HS-27A (cell line): ENCODE results near the gene KDM3A.

ENCODE experiments used
- DNase-seq: peaks from one replicate; pipeline ENCODE4 v3.0.0-alpha.2; 2012; ENCODE audit warnings: low read depth, missing footprints

KDM3A gene

DNA sequence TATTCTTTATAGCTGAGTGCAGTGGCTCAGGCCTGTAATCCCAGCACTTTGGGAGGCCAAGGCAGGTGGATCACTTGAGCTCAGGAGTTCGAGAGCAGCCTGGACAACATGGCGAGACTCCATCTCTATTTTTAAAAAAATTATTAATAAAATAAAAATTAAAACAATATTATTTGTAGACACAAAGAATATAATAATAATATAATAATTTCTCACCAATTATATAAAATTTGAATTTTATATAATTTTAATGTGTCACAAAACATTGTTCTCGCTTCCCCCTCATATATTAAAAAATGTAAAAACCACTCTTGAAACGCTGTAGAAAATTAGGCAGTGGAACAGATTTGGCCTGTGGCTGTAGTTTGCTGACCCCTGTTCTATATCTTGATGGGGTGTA lies 5.6 kb upstream of the KDM3A start:
- DNase-seq = no peak

DNA sequence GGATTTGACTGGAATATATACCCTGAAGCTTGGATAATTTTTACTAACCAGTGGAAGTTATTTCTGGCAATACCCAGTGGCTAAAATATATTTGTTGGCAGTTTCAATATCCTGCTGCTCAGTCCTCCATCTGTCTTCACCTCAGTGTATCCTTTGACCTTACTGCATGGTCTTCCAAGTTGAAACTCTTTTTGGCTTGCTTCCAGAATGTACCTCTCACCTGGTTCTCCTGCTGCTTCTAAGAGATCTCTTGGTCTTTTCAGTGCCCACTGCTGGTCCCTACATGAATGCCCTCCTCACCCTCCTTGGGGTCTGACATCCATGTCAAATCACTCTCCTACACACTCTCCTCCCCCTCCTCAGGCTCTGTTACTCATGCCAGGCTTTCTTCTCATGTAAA lies 4.8 kb upstream of the KDM3A start:
- no peak for DNase-seq

DNA sequence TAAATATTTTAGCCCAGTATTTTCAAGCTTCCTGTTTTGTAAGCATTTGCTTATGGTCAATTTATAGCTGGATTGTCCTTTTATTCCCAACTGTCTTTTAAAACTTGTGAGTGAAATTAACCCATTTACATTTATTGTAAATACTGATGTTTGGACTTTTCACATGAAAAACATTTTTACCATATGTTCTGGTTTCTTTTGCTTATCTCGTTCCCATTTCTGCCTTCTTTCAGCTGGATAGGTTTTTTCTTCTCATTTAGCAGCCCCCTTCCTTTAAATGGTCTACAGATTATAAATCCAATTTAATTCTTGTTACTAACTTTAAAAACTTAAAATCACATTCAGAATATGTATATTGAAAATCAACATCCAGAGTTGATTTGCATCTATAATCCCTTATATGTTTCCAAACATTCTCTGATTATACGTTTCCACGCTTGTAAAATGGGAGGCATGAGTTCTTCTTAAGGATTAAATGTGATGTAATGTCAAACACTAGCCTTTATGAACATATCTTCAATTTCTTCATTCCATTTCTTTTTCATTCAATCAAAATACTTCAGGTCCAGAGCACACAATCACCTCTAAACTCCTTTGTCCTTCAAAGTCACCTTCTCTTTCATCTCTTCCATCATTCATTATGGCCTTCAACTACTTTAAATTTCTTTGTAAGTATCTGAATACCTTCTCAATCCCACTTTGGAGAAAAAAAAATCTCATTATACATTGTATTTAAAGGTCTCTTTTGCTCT lies 1.1 kb upstream of the KDM3A start:
- DNase-seq = no peak

DNA sequence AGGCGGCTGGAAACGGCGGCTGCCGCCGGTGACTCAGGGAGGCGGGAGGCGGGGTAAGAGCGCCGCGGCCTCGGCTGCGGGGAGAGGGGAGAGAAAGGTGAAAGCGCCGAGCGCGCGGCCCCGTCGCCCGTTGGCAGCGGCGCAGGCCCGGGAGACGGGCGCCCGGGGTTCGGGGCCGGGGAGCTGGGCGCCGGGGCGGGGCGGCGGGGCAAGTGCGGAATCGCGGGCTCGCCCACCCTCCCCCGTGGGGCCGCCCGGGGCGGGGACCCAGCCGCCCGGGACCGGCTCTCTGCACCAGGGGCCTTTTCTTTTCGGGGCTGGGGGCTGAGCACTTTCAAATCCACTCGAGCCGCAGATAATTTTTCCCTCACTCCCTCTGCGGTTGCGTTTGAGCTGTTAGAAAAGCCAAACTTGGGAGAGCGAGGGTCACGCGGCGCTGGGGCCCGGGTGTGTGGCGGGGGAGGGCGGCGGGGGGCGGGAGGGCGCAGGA lies 266 bp downstream of the KDM3A start:
- DNase-seq = no peak

DNA sequence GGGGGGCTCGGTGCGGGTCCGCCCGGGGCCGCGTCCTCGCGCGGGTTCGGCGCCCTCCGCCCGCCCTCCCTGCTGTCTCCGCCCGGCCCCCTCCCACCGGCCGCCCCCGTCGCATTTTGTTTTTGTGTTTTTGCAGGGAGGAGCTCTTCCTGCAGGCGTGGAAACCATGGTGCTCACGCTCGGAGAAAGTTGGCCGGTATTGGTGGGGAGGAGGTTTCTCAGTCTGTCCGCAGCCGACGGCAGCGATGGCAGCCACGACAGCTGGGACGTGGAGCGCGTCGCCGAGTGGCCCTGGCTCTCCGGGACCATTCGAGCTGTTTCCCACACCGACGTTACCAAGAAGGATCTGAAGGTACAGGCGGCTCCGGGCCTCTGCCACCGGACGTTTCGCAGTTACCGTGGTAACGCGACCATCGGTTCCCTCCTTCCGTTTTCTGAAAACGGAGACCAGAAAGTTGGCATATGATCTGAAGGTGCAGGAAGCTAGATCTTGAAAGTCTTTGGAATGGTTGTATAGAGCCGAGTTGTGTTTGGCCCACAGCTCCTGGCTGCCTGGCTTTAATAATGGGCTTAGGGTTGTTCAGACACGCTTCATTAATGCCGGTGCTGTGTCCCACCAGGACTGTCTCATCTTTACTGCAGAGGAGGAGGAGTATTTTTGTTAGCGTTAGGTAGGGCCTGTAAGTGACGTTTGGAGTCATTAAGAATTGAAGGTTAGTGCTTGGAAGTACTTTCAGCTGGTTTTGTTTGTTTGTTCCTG lies 891 bp downstream of the KDM3A start:
- no peak for DNase-seq

DNA sequence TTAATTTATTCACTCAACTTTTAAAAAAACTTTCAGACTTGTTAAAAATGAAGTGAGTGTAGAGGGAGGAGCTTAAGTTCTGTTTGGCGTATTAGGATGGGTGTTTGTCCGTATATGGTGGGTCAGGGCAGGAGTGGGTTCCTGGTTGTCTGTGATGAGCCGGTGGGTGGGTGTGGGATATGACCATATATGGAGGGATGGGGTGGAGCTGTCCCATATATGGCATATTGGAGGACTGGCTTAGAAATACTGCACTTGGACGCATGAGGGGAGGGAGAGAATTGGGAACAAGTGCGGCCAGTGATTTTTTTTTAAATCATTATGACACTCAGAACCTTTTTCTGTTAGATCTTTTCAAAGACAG lies 1.5 kb downstream of the KDM3A start:
- peak; percentile 43 for DNase-seq

DNA sequence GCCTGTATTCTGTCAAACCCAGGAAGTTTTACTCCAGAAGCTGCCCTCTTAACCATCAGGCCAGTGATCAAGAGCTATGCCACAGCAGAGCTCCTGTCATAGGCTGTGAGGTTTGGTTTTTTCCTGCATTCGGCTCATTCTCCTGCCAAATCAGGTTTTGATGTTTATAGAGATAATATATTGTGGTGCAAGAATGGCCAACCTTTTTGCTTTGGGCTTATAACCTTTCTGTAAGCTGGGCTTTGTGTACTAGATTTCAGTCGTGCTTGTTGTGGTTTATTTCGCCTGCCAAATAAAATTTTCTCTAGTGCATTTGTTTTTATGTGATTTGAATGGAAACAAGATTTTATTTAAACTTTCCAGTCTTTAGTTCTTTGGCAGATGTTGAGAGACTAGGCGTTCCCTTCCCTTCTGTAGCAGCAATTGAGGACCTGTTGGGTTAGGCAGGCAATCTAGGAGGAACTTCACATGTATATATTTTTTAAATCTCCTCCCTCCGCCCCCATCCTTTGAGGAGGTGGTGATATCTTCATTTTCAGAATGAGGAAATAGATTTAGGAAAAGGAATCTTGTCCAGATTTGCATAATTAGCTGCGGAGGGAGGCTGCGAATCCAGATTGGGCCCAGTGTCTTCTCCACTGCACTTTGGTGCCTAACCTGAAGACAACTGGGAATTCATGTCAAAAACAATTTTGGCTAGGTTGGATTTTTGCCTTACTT lies 2.6 kb downstream of the KDM3A start:
- no peak for DNase-seq

DNA sequence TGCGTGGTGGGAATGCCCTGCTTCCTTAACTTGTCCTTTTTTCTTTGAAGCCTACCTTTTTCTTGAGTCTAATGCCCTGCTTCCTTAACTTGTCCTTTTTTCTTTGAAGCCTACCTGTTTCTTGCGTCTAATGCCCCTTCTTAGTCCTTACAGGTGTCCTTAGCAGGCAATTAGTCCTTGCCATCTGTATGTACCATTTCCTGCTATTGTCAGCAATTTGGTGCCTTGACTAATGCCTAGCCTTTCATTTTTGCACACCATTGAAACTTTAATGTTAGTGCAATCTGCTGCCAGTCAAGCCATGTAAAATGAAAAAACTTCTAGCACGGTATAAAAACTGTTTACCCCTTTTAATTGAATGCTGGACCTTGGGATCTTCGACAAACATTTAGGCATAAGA lies 4.3 kb downstream of the KDM3A start:
- DNase-seq = no peak

DNA sequence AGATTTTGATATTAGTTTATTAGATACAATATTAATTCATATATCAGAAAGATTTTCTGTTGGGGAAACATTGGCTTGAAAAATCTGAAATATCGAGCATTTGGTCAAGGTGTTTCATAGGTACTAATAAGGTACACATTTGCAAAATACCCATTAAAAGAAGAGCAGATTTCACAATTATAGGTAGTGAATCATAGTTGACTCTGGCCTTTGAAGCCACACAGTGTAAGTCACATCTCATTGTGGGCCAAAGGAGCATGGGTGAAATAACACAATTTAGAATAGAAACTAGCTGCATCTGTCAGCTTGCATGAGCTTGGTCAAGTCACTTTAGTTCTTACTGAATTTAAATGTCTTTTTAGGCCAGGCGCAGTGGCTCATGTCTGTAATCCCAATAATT lies 4.9 kb downstream of the KDM3A start:
- DNase-seq = no peak

DNA sequence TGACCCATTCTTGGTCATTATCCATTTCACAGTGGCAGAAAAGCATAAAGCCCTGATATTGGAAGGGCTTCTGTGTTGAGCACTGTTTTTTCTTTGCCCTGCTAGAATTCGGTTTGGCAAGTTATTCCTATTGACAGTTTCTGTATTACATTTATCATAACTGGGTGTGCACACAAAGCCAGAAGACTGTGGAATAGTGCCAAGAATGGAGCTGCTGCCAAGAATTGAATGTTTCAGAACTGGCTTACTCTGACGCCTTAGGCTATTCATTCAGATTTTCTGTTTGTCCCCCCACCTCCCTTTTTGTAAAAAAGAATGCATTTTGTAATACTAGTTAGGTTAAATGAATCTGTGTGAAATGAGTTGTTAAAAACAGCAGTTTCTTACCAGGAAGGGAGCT lies 12.7 kb downstream of the KDM3A start:
- no peak for DNase-seq

DNA sequence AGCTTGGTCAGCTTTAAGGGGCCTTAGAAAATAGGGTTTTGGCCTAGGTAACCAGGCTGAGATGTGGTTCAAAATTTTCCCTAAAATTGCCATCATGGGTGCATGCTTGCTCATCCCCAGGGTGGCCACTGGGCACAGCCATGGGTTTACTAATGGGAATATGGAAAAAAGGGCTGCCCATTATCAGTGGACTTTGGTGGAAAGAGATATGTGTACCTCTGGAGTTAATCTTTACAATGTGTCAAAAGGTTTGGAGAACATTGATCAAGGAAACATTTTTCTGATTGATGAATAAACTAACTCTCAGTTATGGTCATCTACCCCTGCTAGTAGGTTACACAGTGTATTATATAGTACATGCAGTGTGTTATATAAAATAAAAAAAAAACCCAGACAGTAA lies 13.1 kb downstream of the KDM3A start:
- no peak for DNase-seq

DNA sequence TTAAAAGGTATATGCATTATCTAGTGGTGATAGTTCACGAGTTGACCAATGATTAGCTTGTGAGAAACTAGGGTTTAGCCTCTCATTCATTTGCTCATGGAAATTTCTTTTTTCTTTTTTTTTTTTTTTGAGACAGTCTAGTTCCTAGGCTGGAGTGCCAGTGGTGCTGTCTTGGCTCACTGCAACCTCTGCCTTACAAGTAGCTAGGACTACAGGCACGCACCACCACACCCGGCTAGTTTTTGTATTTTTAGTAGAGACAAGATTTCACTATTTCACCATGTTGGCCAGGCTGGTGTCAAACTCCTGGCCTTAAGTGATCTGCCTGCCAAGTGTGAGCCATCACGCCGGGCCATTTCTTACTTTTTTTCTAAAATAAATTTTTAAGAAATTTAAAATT lies 14.0 kb downstream of the KDM3A start:
- DNase-seq = no peak

DNA sequence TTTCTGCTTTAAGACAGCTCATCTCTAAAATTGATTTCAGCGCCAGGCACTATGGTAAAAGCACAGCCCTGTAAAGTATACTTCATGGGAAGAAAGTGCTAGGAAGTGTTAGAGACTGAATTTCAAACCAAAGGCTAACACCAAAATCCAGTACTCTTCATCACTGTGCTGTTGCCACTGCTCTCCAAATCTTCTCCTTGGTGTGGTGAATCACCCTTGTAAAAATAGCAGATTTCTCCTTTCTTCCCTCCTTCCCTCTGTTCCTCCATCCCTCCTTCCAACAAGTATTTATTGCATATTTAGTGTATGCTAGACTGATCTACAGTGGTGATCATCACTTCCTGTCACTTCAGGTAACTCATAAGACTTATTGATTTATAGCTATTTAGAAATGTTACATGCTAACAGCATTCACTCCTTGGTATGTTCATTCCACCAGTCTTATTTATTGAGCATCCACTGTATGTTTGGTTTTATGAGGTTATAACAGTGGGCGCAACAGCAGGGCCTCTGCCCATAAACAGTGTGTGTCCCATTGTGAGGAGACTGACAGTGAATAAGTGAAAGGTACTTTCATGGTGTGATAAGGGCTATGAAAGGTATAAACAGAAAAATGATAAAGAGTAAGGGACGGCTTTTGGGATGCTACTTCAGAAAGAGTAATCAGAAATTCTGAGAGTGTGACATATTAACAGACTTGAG lies 20.0 kb downstream of the KDM3A start:
- no peak for DNase-seq

DNA sequence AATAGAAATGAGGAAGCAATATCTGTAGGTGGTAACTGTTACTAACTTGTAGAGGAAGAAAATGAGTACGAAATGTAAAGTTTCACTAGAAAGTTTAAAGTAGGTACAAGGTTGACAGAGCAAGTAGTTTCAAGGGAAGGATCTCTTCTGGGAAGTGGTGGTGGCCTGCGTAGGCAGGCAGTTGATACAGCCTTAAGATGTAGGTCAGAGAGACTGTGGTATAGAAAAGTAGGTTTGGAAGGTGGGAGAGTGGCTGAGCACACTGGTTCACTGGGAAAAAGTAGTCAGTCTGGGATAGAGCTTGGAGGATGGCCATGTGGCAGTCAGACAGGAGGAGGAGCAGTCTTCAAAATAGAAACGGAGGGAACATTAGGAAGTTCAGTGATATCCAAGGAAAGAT lies 23.5 kb downstream of the KDM3A start:
- no peak for DNase-seq

DNA sequence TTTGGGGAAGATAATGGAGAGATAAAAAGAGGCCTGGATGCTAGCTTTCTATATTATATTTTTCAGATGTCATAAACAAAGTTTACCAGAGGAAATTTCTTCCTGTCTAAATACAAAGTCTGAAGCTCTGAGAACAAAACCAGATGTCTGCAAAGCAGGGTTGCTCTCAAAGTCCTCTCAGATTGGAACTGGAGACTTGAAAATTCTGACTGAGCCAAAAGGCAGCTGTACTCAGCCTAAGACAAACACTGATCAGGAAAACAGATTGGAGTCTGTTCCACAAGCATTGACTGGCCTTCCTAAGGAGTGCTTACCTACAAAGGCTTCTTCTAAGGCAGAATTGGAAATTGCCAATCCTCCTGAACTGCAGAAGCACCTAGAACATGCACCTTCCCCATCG lies 25.1 kb downstream of the KDM3A start:
- DNase-seq = no peak

DNA sequence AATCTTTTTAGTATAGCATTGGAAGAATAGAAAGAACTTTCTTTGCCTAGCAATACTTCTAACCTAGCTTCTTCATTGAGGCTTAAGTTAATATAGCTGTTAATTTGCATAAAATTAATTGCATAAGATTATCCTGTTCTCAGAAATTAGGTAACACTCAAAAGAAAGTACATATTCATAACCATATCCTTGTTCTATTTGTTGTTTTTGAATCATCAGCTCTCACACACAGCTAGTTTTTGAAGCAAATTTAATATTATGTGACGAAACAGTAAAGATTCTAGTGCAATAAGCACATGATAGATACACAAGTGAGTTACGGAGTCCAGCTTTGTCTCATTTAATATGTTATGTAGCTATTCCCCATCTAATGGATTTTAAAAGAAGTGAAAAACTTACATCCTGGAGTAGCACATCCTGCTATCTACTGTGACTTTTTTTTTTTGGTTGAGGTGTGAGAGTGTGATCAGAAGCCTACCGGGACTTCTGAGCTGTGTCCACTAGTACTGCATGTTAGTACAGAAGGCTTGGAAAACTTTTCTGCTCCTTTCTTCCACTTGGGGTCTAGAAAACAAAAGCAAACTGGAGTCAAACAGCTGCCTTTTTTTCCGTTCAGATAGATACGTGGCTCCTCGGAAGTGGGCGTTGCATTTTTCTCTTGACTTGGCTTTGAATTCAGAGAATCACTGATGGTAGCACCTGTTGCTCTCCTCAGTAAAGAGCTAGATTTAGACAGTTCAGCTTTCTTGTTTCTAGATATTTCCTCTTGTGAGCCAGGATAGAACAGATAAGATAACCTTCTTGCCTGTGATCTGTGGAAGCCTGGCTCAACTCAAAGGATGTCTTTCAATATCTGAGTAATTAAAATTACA lies 27.2 kb downstream of the KDM3A start:
- DNase-seq = no peak

DNA sequence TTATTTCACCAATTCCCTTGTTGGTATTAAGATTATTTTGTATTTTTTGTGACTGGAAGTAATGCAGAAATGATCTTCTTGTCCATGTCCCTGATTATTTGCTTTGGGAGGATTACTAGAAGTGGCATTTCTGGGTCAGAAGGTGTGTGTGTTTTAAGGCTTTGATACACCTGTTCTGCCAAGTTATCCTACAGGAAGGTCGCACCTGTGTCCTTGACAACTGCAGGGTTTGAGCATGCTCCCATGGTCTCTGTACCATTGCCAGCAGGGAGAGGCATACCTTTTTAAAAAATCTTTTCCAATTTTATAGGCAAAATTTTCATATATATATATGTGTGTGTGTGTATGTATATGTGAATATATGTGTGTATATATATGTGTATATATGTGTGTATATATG lies 29.7 kb downstream of the KDM3A start:
- no peak for DNase-seq

DNA sequence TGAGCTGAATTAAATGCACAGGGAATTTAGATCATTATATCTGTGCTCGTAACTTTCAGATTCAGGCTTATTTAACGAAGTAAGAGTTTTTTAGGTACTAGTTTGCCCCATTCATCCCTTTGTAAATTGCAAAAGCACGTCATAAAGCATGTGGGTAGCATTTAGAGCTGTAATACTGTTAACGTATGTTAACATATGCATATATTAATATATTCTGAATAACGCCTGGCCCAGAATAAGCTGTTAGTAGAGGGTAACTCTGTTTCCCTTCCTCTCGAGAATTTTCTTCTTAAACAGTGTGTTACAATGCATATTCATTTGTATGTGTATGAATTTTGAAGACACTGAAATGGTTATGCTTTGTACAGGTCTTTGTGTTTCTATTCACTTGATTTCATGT lies 30.5 kb downstream of the KDM3A start:
- DNase-seq = no peak

DNA sequence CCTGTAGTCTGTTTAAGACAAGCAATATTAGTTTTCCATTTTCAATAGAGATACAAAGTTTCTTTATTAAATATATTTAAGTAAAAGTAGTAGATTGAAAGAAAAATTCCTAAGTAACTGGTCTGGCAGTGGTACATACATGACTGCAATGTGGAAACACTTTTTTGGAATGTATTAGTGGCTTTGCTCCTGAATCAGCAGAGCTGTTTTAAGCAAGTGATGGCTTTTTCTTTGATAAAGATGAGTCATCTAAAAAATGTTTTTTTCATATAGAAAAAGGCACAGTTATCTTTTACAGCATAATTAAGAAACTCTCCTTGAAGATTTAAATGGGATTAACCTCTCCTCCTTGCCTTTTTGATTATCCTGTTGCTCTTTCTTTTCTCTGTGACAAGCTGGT lies 34.9 kb downstream of the KDM3A start:
- no peak for DNase-seq

DNA sequence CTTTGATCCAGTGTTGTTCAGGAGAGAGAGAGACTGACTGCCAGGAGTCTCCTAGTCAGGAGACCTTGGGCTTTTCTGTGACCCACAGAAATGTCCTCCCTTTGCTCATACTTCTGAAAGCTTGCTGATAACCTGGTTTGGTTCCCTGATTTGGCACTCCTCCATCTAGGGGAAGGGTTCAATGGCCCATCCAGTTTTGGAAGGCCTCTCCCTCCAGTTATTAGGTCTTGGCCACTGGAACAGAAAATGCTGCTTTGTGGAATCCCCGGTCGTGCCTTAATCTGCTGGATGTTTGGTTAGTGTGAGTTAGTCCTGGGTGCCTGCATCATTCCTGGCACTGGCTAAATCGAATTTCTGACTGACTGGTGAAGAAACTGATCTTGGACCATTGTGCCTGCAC lies 35.7 kb downstream of the KDM3A start:
- DNase-seq = no peak

DNA sequence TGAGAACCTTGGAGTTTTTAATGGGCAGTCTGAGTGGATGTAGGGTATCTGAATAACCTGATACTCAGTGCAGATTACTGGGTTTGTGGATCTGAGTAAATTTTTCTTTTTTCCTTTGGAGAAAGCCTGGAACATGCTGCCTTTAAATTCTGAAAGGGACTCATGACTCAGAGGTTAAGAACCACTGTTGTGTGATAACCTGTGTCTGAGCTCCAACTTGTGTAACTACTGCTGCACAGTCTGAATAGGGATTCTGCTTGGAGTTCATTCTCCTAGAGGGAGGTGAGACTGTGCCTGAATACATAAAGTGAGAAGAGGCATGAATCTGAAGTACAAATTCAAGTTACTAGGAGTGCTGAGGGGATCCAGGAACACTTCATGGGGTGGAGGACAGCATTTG lies 36.2 kb downstream of the KDM3A start:
- DNase-seq = no peak

DNA sequence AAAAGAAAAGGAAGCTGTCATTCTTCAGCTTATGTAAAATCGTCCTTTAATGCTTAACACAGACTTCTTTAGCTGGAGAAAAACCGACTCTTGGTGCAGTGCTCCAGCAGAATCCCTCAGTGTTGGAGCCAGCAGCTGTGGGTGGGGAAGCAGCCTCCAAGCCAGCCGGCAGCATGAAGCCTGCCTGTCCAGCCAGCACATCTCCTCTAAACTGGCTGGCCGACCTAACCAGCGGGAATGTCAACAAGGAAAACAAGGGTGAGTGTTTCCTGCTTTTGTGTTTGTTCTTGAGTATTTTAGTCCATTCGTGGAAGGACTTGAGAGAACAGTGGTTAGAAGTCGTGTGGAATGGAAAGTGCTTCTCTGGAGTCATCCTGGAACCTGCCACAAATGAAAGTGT lies 38.9 kb downstream of the KDM3A start:
- no peak for DNase-seq
